Measurements from ENCODE around the gene NDUFS6.

GRCh38 chr5:1810581-1811101, 9.4 kb downstream of the NDUFS6 start:
- no peak for TF ChIP-seq GATA3 (IDR thresholded peaks at IDR 0.05; ENCODE audit: low read depth, low read length)
- no peak for TF ChIP-seq GATA2 (IDR thresholded peaks at IDR 0.05; ENCODE audit: low read depth, low read length)

All from SH-SY5Y (cell line).